Parathyroid adenoma (tissue), 2 donors: ENCODE measurements around the gene ACAA1.
"Not testable (repeated sequence)": the region's sequence is repeated elsewhere in the genome, so short reads cannot be mapped to it uniquely, and the experiment has no call there.

ENCODE experiments used
- H2AFZ ChIP-seq: fragments of 300-600 bp; sonication (generic); one replicate; pipeline ENCODE4 v1.7.0; 2017; ENCODE audit warnings: antibody characterized with exemption, mild to moderate bottlenecking
- H3K27ac ChIP-seq: fragments of 300-600 bp; sonication (generic); one replicate; pipeline ENCODE4 v1.7.0; 2017
- H3K27me3 ChIP-seq: fragments of 300-600 bp; sonication (generic); one replicate; pipeline ENCODE4 v1.7.0; 2017; ENCODE audit warnings: low read length; ENCODE audit not compliant: control insufficient read depth, insufficient read depth
- H3K36me3 ChIP-seq: fragments of 300-600 bp; sonication (generic); one replicate; pipeline ENCODE4 v1.7.0; 2017; ENCODE audit warnings: low read length; ENCODE audit not compliant: control insufficient read depth, insufficient read depth
- H3K4me1 ChIP-seq: fragments of 300-600 bp; sonication (generic); one replicate; pipeline ENCODE4 v1.7.0; 2017; ENCODE audit warnings: control low read depth
- H3K4me2 ChIP-seq: fragments of 300-600 bp; sonication (generic); one replicate; pipeline ENCODE4 v1.7.0; 2017; ENCODE audit warnings: low read length
- H3K4me3 ChIP-seq: fragments of 300-600 bp; sonication (generic); one replicate; pipeline ENCODE4 v1.7.0; 2017; ENCODE audit warnings: low read depth, low read length
- H3K79me2 ChIP-seq: fragments of 300-600 bp; sonication (generic); one replicate; pipeline ENCODE4 v1.7.0; 2017; ENCODE audit warnings: control low read depth
- H3K9ac ChIP-seq: fragments of 300-600 bp; sonication (generic); one replicate; pipeline ENCODE4 v1.7.0; 2017; ENCODE audit warnings: mild to moderate bottlenecking
- H3K9me3 ChIP-seq: fragments of 300-600 bp; sonication (generic); one replicate; pipeline ENCODE4 v1.7.0; 2017; ENCODE audit warnings: low read length; ENCODE audit not compliant: control insufficient read depth
- TF ChIP-seq, protein P1 (sequence below): fragments of 300-600 bp; sonication (generic); IDR thresholded peaks from one replicate; pipeline ENCODE4 v1.7.0; 2017; ENCODE audit warnings: antibody characterized with exemption, mild to moderate bottlenecking
- donor health status: primary hyperparathyroidism.

ACAA1 gene

GRCh38 chr3:38138349-38139190 is 1.6 kb upstream of the ACAA1 start, which contains the start of gene MYD88:
Gene MYD88, plus strand, starts transcription at chr3:38138661. Its CDS starts 40 bp downstream, at chr3:38138701.
- Histone ChIP-seq H3K4me2 (peak within 1 kb of the TSS; percentile 82), H2AFZ (peak within 1 kb of the TSS; percentile 93), H3K4me1 (peaks cover 16% of the 10 kb centered on the region), H3K4me3 (peak within 1 kb of the TSS; percentile 85), H3K27me3 (no peaks in the 10 kb centered on the region), H3K36me3 (no peaks in the 10 kb centered on the region), H3K9ac (no peak within 1 kb of the TSS), H3K79me2 (peaks cover 16% of the 10 kb centered on the region), H3K9me3 (no peaks in the 10 kb centered on the region), H3K27ac (peak within 1 kb of the TSS; percentile 88)
- TF ChIP-seq, protein P1, sequence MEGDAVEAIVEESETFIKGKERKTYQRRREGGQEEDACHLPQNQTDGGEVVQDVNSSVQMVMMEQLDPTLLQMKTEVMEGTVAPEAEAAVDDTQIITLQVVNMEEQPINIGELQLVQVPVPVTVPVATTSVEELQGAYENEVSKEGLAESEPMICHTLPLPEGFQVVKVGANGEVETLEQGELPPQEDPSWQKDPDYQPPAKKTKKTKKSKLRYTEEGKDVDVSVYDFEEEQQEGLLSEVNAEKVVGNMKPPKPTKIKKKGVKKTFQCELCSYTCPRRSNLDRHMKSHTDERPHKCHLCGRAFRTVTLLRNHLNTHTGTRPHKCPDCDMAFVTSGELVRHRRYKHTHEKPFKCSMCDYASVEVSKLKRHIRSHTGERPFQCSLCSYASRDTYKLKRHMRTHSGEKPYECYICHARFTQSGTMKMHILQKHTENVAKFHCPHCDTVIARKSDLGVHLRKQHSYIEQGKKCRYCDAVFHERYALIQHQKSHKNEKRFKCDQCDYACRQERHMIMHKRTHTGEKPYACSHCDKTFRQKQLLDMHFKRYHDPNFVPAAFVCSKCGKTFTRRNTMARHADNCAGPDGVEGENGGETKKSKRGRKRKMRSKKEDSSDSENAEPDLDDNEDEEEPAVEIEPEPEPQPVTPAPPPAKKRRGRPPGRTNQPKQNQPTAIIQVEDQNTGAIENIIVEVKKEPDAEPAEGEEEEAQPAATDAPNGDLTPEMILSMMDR = no peak

DNA sequence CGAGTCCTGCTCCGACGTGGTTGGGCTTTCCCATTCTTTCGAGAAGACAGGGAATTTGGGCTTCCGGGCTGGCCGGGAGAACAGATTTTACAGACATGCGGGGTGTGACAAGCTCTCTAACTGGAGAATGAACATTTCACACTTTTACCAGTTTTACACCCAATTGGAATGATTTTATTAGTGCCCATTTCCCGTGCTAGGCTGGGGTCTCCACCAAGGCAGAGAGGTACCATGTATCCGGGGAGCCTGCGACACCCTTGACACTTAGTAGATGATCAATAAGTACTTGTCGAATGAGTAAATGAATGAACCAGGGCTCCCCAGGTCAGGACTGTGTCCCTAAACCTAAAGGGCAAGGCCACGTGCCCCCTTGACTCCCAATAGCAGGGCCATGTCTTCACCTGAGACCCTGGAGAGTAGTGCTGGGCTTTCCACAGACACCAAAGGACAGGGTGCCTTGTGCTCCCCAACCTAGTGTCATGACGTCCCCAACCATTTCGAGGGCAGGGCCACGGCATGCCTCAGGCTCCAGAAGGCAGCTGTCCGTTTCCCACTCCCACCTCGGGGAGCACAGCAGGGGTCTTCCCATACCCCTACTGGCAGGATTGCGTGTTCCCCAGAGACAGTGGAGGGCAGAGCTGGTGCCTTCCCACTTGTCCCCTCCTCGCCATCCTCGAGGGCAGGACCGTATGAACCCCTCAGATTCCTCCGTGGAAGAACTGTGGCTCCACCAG is 855 bp upstream of the ACAA1 start:
- H3K9ac ChIP-seq = no peak overlapping the region
- no peaks in the 10 kb centered on the region for H3K27me3 ChIP-seq
- H3K9me3 ChIP-seq = no peaks in the 10 kb centered on the region
- TF ChIP-seq, protein P1 = no peak
- H2AFZ ChIP-seq = peak overlapping the region; percentile 93
- peak overlapping the region; percentile 82 for H3K4me2 ChIP-seq
- peaks cover 16% of the 10 kb centered on the region for H3K79me2 ChIP-seq
- no peaks in the 10 kb centered on the region for H3K36me3 ChIP-seq
- peak overlapping the region; percentile 88 for H3K27ac ChIP-seq
- H3K4me1 ChIP-seq = peaks cover 16% of the 10 kb centered on the region
- peak overlapping the region; percentile 85 for H3K4me3 ChIP-seq

- H3K9ac ChIP-seq = peak overlapping the region; percentile 77
- H3K9me3 ChIP-seq = no peaks in the 10 kb centered on the region
- peak overlapping the region; percentile 88 for H3K27ac ChIP-seq
- TF ChIP-seq, protein P1 = no peak
- peaks cover 16% of the 10 kb centered on the region for H3K4me1 ChIP-seq
- no peaks in the 10 kb centered on the region for H3K36me3 ChIP-seq
- H3K4me2 ChIP-seq = peak overlapping the region; percentile 82
- peak overlapping the region; percentile 88 for H2AFZ ChIP-seq
- peak overlapping the region; percentile 95 for H3K4me3 ChIP-seq
- no peaks in the 10 kb centered on the region for H3K27me3 ChIP-seq
- peaks cover 16% of the 10 kb centered on the region for H3K79me2 ChIP-seq
These were observed 542 bp downstream of the ACAA1 start for GRCh38 chr3:38136393-38136776.

- not testable (repeated sequence) for H3K27ac ChIP-seq
- peaks cover 16% of the 10 kb centered on the region for H3K4me1 ChIP-seq
These were observed 1.2 kb downstream of the ACAA1 start for GRCh38 chr3:38135621-38136277.

DNA sequence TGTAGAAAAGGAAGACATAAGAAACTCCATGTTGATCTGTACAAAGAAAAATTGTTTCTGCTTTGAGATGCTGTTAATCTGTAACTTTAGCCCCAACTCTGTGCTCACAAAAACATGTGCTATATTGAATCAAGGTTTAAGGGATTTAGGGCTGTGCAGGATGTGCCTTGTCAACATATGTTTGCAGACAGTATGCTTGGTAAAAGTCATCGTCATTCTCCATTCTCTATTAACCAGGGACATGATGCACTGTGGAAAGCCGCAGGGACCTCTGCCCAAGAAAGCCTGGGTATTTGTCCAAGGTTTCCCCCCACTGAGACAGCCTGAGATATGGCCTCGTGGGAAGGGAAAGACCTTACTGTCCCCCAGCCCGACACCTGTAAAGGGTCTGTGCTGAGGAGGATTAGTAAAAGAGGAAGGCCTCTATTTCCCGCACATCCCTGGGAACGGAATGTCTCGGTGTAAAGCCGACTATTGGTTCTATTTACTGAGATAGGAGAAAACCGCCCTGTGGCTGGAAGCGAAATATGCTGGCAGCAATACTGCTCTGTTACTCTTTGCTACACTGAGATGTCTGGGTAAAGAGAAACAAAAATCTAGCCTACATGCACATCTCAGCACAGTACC is 2.3 kb downstream of the ACAA1 start:
- not testable (repeated sequence) for H2AFZ ChIP-seq, H3K9me3 ChIP-seq, H3K9ac ChIP-seq, H3K4me3 ChIP-seq, H3K27me3 ChIP-seq, H3K4me2 ChIP-seq, H3K36me3 ChIP-seq, H3K27ac ChIP-seq
- peaks cover 16% of the 10 kb centered on the region for H3K4me1 ChIP-seq
- peaks cover 16% of the 10 kb centered on the region for H3K79me2 ChIP-seq

More at GRCh38 chr3:38135621-38136277, 1.2 kb downstream of the ACAA1 start:
- Histone ChIP-seq H3K4me2 (peak overlapping the region; percentile 82), H3K4me3 (peak overlapping the region; percentile 95), H3K79me2 (peaks cover 16% of the 10 kb centered on the region), H3K9ac (peak overlapping the region; percentile 77)
- not testable (repeated sequence) for H3K27me3 ChIP-seq, H3K9me3 ChIP-seq, H3K36me3 ChIP-seq, H2AFZ ChIP-seq
